IPS DF 6.9 (cell line): Measurements from ENCODE around the gene ACOT11.
"Not testable (repeated sequence)": the region's sequence is repeated elsewhere in the genome, so short reads cannot be mapped to it uniquely, and the experiment has no call there.

ENCODE experiments used
- DNase-seq: peaks from one replicate; pipeline ENCODE4 v3.0.0-alpha.2; 2013; ENCODE audit warnings: low read depth, low spot score
- H3K27ac ChIP-seq: one replicate; pipeline ENCODE4 v1.5.1; 2013; ENCODE audit warnings: low read length, control low read depth
- H3K27me3 ChIP-seq: 2 replicates; pipeline ENCODE4 v1.6.1; 2013; ENCODE audit warnings: mild to moderate bottlenecking, low read length; ENCODE audit not compliant: control insufficient read depth, insufficient read depth
- H3K36me3 ChIP-seq: 2 replicates; pipeline ENCODE4 v1.6.1; 2013; ENCODE audit warnings: low read length; ENCODE audit not compliant: control insufficient read depth, insufficient read depth
- H3K4me1 ChIP-seq: 2 replicates; pipeline ENCODE4 v1.6.1; 2013; ENCODE audit warnings: low read length; ENCODE audit not compliant: control insufficient read depth, insufficient read depth
- H3K4me3 ChIP-seq: 2 replicates; pipeline ENCODE4 v1.5.1; 2013; ENCODE audit warnings: mild to moderate bottlenecking, low read length
- H3K9me3 ChIP-seq: 2 replicates; pipeline ENCODE4 v1.6.1; 2013; ENCODE audit warnings: low read length, inconsistent platforms; ENCODE audit not compliant: control insufficient read depth, insufficient read depth
- WGBS: extraction: QIAGEN DNeasy Blood & Tissue Kit; methylation state at CpG from one replicate; pipeline ENCODE4 v1.1.7; 2013; ENCODE audit warnings: mixed read lengths, missing lambda C conversion rate; ENCODE audit not compliant: insufficient read length, insufficient coverage; 5-methylcytosine and 5-hydroxymethylcytosine counted together

ACOT11 gene

GRCh38 chr1:54536656-54537055 is 11.4 kb upstream of the ACOT11 start:
- H3K27me3 ChIP-seq, H3K4me3 ChIP-seq, DNase-seq, H3K9me3 ChIP-seq, H3K27ac ChIP-seq, H3K36me3 ChIP-seq, H3K4me1 ChIP-seq: not testable (repeated sequence)
- WGBS = no CpG with 5 or more reads among the region's 4 CpGs

DNA sequence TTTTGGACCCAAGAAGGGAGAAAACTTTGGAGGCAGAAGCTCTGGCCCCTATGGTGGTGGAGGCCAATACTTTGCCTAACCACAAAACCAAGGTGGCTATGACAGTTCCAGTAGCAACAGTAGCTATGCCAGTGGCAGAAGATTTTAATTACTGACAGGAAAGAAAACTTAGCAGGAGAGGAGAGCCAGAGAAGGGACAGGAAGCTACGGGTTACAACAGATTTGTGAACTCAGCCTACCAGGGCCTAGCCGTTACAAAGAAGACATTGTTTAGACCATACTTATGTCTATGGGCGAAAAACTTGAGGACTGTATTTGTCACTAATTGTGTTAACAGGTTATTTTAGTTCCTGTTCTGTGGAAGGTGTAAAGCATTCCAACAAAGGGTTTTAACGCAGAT is 10.4 kb upstream of the ACOT11 start:
- Histone ChIP-seq H3K4me3 (no peak overlapping the region), H3K4me1 (peaks cover 4% of the 10 kb centered on the region; the same call in 1 of the 2 replicates), H3K27ac (no peak overlapping the region), H3K27me3 (no peaks in the 10 kb centered on the region), H3K36me3 (no peaks in the 10 kb centered on the region), H3K9me3 (no peaks in the 10 kb centered on the region)
- WGBS = no CpG with 5 or more reads among the region's 4 CpGs
- no peak for DNase-seq

GRCh38 chr1:54538538-54538937 is 9.5 kb upstream of the ACOT11 start:
- no CpG with 5 or more reads among the region's 8 CpGs for WGBS
- Histone ChIP-seq H3K36me3 (no peaks in the 10 kb centered on the region), H3K27me3 (no peaks in the 10 kb centered on the region), H3K9me3 (no peaks in the 10 kb centered on the region), H3K27ac (no peak overlapping the region), H3K4me1 (peaks cover 4% of the 10 kb centered on the region; the same call in 1 of the 2 replicates), H3K4me3 (no peak overlapping the region)
- no peak for DNase-seq

- Histone ChIP-seq H3K27ac (no peak overlapping the region), H3K36me3 (no peaks in the 10 kb centered on the region), H3K9me3 (no peaks in the 10 kb centered on the region), H3K4me1 (peaks cover 5% of the 10 kb centered on the region; the same call in 1 of the 2 replicates), H3K27me3 (no peaks in the 10 kb centered on the region), H3K4me3 (no peak overlapping the region)
- DNase-seq = no peak
- WGBS = no CpG with 5 or more reads among the region's 10 CpGs
Observed at GRCh38 chr1:54540582-54541295, 7.3 kb upstream of the ACOT11 start.

- Histone ChIP-seq H3K27ac (no peak overlapping the region), H3K4me3 (peak overlapping the region; percentile 38; the same call in 1 of the 2 replicates), H3K36me3 (no peaks in the 10 kb centered on the region), H3K4me1 (peaks cover 5% of the 10 kb centered on the region; the same call in 1 of the 2 replicates), H3K27me3 (no peaks in the 10 kb centered on the region), H3K9me3 (no peaks in the 10 kb centered on the region)
- DNase-seq = no peak
- no CpG with 5 or more reads among the region's 61 CpGs for WGBS
Observed at GRCh38 chr1:54542120-54542961, 5.7 kb upstream of the ACOT11 start.

- no peaks in the 10 kb centered on the region for H3K27me3 ChIP-seq
- H3K9me3 ChIP-seq = no peaks in the 10 kb centered on the region
- no peaks in the 10 kb centered on the region for H3K36me3 ChIP-seq
- peak overlapping the region; percentile 38; the same call in 1 of the 2 replicates for H3K4me3 ChIP-seq
- peaks cover 5% of the 10 kb centered on the region; the same call in 1 of the 2 replicates for H3K4me1 ChIP-seq
- DNase-seq = no peak
- WGBS = no CpG with 5 or more reads among the region's 12 CpGs
- no peak overlapping the region for H3K27ac ChIP-seq
Observed at GRCh38 chr1:54542962-54543539, 5.0 kb upstream of the ACOT11 start.

- Histone ChIP-seq H3K27me3 (no peaks in the 10 kb centered on the region), H3K36me3 (no peaks in the 10 kb centered on the region), H3K27ac (no peak overlapping the region), H3K4me3 (no peak overlapping the region), H3K4me1 (peaks cover 5% of the 10 kb centered on the region; the same call in 1 of the 2 replicates), H3K9me3 (no peaks in the 10 kb centered on the region)
- no CpG with 5 or more reads among the region's 13 CpGs for WGBS
- DNase-seq = no peak
Observed at GRCh38 chr1:54543729-54544496, 4.1 kb upstream of the ACOT11 start.

DNA sequence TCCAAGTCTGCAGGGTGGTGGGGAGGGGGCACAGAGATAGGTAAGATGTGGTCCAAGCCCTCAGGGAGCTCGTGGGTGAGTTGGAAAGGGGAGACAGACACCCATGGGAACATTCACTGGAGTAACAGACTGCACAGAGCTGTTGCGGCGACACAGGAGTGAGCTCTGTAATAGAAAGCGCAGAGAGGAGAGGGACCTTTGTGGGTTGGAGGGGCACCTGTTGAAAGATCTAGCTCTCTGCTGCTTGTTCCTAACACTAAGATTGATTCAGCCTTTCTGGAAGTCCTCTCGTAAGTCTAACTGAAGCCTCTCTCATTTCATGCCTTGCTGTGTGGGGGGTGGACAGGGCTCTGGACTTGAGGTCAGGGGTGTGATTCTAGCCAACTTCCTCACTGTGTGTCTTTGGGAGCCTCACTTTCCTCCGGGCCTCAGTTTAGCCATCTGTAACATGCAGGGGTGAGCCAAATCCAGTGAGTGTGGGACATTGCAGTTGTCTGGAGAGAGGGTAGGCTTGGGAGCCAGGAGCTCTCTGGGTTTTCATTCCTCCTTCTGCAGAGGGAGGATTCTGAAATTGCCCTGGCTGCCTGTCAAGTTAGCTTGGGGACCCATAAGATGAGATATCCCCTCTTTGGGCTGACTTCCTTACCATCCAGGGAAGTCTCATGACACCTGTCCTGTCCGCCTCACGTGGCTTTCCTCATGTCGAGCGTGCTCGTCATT is 2.0 kb upstream of the ACOT11 start:
- Histone ChIP-seq H3K36me3 (no peaks in the 10 kb centered on the region), H3K4me3 (no peak overlapping the region), H3K4me1 (peaks cover 1% of the 10 kb centered on the region; the same call in 1 of the 2 replicates), H3K27ac (no peak overlapping the region), H3K27me3 (no peaks in the 10 kb centered on the region), H3K9me3 (no peaks in the 10 kb centered on the region)
- no peak for DNase-seq
- WGBS = no CpG with 5 or more reads among the region's 11 CpGs

DNA sequence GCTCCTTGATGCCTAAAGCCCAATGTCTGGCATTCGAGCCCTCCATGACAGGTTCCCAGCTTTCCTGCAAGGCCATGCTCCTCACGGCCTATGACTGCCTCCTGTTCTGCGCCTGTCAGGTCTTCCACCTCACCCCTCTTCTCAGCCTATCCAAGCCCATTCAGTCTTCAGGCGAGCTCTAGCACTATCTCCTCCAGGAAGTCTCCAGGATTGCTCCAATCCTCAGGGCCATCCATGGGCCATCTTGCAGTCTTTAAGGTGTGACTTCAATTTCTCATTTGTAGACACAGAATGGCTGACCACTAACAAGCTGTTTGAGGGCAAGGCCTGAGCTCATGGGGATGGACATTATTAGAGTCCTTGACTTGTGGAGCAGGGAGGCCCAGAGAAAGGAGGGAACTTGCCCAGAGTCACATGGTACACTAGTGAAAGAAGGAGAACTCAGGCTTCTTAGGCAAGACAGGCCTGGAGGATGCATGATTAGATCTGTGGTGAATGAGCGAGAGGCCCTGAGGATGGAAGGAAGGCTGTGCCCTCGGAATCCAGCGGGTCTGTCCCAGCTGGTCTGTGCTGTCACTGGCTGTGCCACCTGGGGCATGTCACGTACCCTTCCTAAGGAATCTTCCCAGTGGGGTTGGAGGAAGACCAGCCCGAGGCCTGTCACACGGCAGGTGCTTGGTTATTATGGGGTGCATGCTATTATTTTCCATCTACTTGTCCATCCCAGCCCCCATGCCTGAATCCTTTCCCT is 1.2 kb upstream of the ACOT11 start:
- no peak overlapping the region for H3K27ac ChIP-seq

More for the DNA sequence above, 1.2 kb upstream of the ACOT11 start:
- Histone ChIP-seq H3K27me3 (no peaks in the 10 kb centered on the region), H3K4me1 (peaks cover 1% of the 10 kb centered on the region; the same call in 1 of the 2 replicates), H3K36me3 (no peaks in the 10 kb centered on the region), H3K9me3 (no peaks in the 10 kb centered on the region), H3K4me3 (no peak overlapping the region)
- no peak for DNase-seq
- WGBS = no CpG with 5 or more reads among the region's 10 CpGs
